OCI-LY3 (cell line): ENCODE results near the gene NSD1.

ENCODE experiments used
- H2AFZ ChIP-seq: fragments of 200-600, 300-600 bp; shearing (Covaris generic); 2 replicates; pipeline ENCODE4 v1.6.0; 2014; ENCODE audit warnings: antibody characterized with exemption, low read depth, low read length
- H3K27ac ChIP-seq: fragments of 200-600, 300-600 bp; sonication (generic); 2 replicates; pipeline ENCODE4 v1.5.1; 2014; ENCODE audit warnings: mild to moderate bottlenecking, low read length, moderate library complexity, mixed read lengths
- H3K27me3 ChIP-seq: fragments of 200-600, 300-600 bp; sonication (generic); 2 replicates; pipeline ENCODE4 v1.6.1; 2014; ENCODE audit warnings: low read depth, low read length, mixed read lengths
- H3K36me3 ChIP-seq: fragments of 200-600, 300-600 bp; sonication (generic); replicated peaks from 2 replicates; pipeline ENCODE3; 2014; ENCODE audit warnings: low read depth, low read length, mixed read lengths
- H3K4me1 ChIP-seq: fragments of 300-600, 200-600 bp; sonication (generic); 2 replicates; pipeline ENCODE4 v1.6.1; 2014; ENCODE audit warnings: low read length, mixed read lengths
- H3K4me2 ChIP-seq: fragments of 200-600, 300-600 bp; sonication (generic); 2 replicates; pipeline ENCODE4 v1.6.1; 2014; ENCODE audit warnings: low read length, mixed read lengths
- H3K4me3 ChIP-seq: fragments of 300-600, 200-600 bp; sonication (generic); 2 replicates; pipeline ENCODE4 v1.5.1; 2014; ENCODE audit warnings: antibody characterized with exemption, mild to moderate bottlenecking, low read length, moderate library complexity
- H3K79me2 ChIP-seq: fragments of 300-600, 200-600 bp; shearing (Covaris generic); 2 replicates; pipeline ENCODE4 v1.6.1; 2014; ENCODE audit warnings: mild to moderate bottlenecking, low read length, mixed read lengths
- H3K9ac ChIP-seq: fragments of 300-600, 200-600 bp; shearing (Covaris generic); 2 replicates; pipeline ENCODE4 v1.6.0; 2014; ENCODE audit warnings: mild to moderate bottlenecking, low read length, moderate library complexity
- H3K9me3 ChIP-seq: fragments of 200-600, 300-600 bp; shearing (Covaris generic); 2 replicates; pipeline ENCODE4 v1.6.1; 2014; ENCODE audit warnings: low read length, mixed read lengths; ENCODE audit not compliant: insufficient read depth
- H4K20me1 ChIP-seq: fragments of 200-600, 300-600 bp; sonication (generic); 2 replicates; pipeline ENCODE4 v1.6.1; 2016; ENCODE audit warnings: low read length, mixed read lengths; ENCODE audit not compliant: insufficient read depth
- EZH2phosphoT487 ChIP-seq: fragments of 200-600 bp; shearing (Covaris generic); IDR thresholded peaks from 2 replicates; pipeline ENCODE4 v1.6.1; 2018; ENCODE audit warnings: antibody characterized with exemption, mixed run types, low read depth
- TF ChIP-seq, protein P1 (sequence below): fragments of 200-600, 300-600 bp; sonication (generic); IDR thresholded peaks from 2 replicates; pipeline ENCODE4 v1.5.1; 2014; ENCODE audit warnings: antibody characterized with exemption, low read length, low read depth

Gene NSD1

GRCh38 chr5:177116631-177117373 is 16.8 kb upstream of the NSD1 start:
- H3K9me3 ChIP-seq = no peaks in the 10 kb centered on the region
- H3K36me3 ChIP-seq = no peaks in the 10 kb centered on the region
- H3K27me3 ChIP-seq = no peaks in the 10 kb centered on the region
- no peak overlapping the region for H3K4me2 ChIP-seq
- H3K4me1 ChIP-seq = 0 out of 2 replicates have a peak, but pooled peaks cover under 1% of the 10 kb centered on the region
- TF ChIP-seq EZH2phosphoT487 = no peak
- TF ChIP-seq, protein P1, sequence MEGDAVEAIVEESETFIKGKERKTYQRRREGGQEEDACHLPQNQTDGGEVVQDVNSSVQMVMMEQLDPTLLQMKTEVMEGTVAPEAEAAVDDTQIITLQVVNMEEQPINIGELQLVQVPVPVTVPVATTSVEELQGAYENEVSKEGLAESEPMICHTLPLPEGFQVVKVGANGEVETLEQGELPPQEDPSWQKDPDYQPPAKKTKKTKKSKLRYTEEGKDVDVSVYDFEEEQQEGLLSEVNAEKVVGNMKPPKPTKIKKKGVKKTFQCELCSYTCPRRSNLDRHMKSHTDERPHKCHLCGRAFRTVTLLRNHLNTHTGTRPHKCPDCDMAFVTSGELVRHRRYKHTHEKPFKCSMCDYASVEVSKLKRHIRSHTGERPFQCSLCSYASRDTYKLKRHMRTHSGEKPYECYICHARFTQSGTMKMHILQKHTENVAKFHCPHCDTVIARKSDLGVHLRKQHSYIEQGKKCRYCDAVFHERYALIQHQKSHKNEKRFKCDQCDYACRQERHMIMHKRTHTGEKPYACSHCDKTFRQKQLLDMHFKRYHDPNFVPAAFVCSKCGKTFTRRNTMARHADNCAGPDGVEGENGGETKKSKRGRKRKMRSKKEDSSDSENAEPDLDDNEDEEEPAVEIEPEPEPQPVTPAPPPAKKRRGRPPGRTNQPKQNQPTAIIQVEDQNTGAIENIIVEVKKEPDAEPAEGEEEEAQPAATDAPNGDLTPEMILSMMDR = no peak
- no peaks in the 10 kb centered on the region for H3K79me2 ChIP-seq
- H2AFZ ChIP-seq = no peak overlapping the region
- no peaks in the 10 kb centered on the region for H4K20me1 ChIP-seq
- H3K4me3 ChIP-seq = no peak overlapping the region
- H3K27ac ChIP-seq = no peak overlapping the region
- H3K9ac ChIP-seq = no peak overlapping the region

DNA sequence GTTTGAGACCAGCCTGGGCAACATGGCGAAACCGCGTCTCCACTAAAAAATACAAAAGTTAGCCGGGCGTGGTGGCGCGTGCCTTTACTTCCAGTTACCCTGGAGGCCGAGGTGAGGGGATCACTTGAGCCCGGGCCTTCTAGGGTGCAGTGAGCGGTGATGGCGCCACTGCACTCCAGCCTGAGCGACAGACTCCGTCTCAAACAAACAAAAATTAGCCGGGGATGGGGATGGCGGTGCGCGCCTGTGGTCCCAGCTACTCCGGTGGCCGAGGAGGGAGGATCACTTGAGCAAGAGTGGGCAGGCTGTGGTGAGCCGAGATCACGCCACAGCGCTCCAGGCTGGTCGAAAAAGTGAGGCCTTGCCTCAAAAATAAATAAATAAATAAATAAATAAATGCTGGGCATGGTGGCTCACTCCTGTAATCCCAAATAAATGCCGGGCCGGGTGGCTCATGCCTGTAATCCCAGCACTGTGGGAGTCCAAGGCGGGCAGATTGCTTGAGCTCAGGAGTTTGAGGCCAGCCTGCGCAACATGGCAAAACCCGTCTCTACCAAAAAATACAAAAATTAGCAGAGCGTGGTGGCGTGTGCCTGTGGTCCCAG is 16.0 kb upstream of the NSD1 start:
- H3K4me2 ChIP-seq = no peak overlapping the region
- H3K36me3 ChIP-seq = no peaks in the 10 kb centered on the region
- no peak overlapping the region for H3K9ac ChIP-seq
- no peak overlapping the region for H3K4me3 ChIP-seq
- no peaks in the 10 kb centered on the region for H3K27me3 ChIP-seq
- TF ChIP-seq EZH2phosphoT487 = no peak
- TF ChIP-seq, protein P1 = no peak
- H3K79me2 ChIP-seq = no peaks in the 10 kb centered on the region
- no peaks in the 10 kb centered on the region for H4K20me1 ChIP-seq
- no peaks in the 10 kb centered on the region for H3K4me1 ChIP-seq
- H2AFZ ChIP-seq = no peak overlapping the region
- no peak overlapping the region for H3K27ac ChIP-seq
- H3K9me3 ChIP-seq = no peaks in the 10 kb centered on the region

DNA sequence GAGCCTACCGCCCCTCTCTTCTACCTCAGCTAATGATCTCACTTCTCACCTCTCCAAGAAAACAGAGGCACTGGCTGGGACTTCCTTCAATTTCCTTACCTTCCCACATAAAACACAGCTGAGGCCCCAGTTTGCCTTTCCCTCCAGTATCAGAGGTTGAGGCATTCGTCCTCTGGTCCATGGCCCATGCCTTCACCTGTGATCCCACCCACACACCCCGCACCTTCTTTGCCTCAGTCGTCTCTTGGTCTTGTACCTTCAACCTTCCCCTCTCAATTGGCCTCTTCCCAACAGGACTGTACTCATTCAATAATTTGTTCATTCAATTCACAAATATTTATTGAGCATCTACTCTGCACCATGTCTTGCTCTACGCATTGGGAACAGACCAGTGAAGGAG is 11.0 kb upstream of the NSD1 start:
- Histone ChIP-seq H3K4me2 (no peak overlapping the region), H3K27me3 (no peaks in the 10 kb centered on the region), H3K4me1 (peaks cover 8% of the 10 kb centered on the region), H3K27ac (no peak overlapping the region), H3K36me3 (no peaks in the 10 kb centered on the region), H2AFZ (no peak overlapping the region), H3K4me3 (no peak overlapping the region), H4K20me1 (no peaks in the 10 kb centered on the region), H3K9ac (no peak overlapping the region), H3K79me2 (no peaks in the 10 kb centered on the region), H3K9me3 (no peaks in the 10 kb centered on the region)
- TF ChIP-seq, protein P1 = no peak
- no peak for TF ChIP-seq EZH2phosphoT487

DNA sequence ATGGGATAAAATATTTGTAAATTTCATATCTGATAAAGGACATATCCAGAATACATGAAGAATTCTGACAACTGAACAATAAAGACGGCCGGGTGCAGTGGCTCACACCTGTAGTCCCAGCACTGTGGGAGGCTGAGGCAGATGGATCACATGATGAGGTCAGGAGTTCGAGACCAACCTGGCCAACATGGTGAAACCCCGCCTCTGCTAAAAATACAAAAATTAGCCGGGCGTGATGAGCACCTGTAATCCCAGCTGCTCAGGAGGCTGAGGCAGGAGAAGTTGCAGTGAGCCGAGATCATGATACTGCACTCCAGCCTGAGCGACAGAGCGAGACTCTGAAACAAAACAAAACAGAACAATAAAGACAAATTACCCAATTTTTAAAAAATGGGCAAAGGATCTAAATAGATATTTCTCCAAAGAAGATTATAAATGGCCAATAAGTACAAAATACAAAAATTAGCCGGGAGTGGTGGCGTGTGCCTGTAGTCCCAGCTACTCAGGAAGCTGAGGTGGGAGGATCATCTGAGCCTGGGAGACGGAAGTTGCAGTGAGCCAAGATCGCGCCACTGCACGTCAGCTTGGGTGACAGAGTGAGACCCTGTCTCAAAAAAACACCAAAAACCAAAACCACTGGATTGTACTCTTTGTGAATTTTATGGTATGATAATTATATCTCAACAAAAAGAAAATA is 9.6 kb upstream of the NSD1 start:
- Histone ChIP-seq H3K27ac (no peak overlapping the region), H3K36me3 (no peaks in the 10 kb centered on the region), H3K27me3 (no peaks in the 10 kb centered on the region), H3K4me1 (peaks cover 8% of the 10 kb centered on the region), H3K79me2 (no peaks in the 10 kb centered on the region), H3K9me3 (no peaks in the 10 kb centered on the region), H4K20me1 (no peaks in the 10 kb centered on the region), H2AFZ (0 out of 2 replicates have a peak overlapping the region, but pooled peaks have one; percentile 77), H3K4me2 (peak overlapping the region; percentile 5; the same call in 1 of the 2 replicates), H3K9ac (no peak overlapping the region), H3K4me3 (no peak overlapping the region)
- TF ChIP-seq, protein P1 = no peak
- no peak for TF ChIP-seq EZH2phosphoT487
